Measurements from ENCODE around the gene EHBP1L1.
A peak's percentile ranks its signal among the peaks of the same experiment; 100 is the strongest.

Gene EHBP1L1

GRCh38 chr11:65559951-65560537 lies 15.8 kb upstream of the EHBP1L1 start (continued):
- TF ChIP-seq ZIC2 (tag by site-specific recombination; IDR thresholded peaks at IDR 0.05) (no peak), ZNF114 (tag by site-specific recombination; IDR thresholded peaks at IDR 0.05) (no peak), ZNF544 (tag by site-specific recombination; IDR thresholded peaks at IDR 0.05) (no peak), ZNF580 (tag by site-specific recombination; IDR thresholded peaks at IDR 0.05) (no peak), GLIS1 (tag by site-specific recombination; IDR thresholded peaks at IDR 0.05) (peak; percentile 77), ZNF777 (tag by site-specific recombination; IDR thresholded peaks at IDR 0.05; ENCODE audit: borderline replicate concordance) (no peak), ZNF239 (tag by site-specific recombination; IDR thresholded peaks at IDR 0.05) (no peak), ZNF19 (tag by site-specific recombination; IDR thresholded peaks at IDR 0.05; ENCODE audit: low read depth) (no peak), ZNF510 (tag by site-specific recombination; IDR thresholded peaks at IDR 0.05; ENCODE audit: insufficient replicate concordance) (no peak), EGR2 (tag by site-specific recombination; IDR thresholded peaks at IDR 0.05; ENCODE audit: low read depth) (peak; percentile 17; the same call in 1 of the 2 replicates), KLF8 (tag by site-specific recombination; IDR thresholded peaks at IDR 0.05) (peak; percentile 40; the same call in 1 of the 2 replicates), ZNF350 (tag by site-specific recombination; IDR thresholded peaks at IDR 0.05) (no peak), BCL11B (tag by site-specific recombination; IDR thresholded peaks at IDR 0.05; ENCODE audit: low read depth) (no peak), ZNF335 (tag by site-specific recombination; conservative IDR thresholded peaks at IDR 0.05) (no peak), ZNF146 (tag by site-specific recombination; IDR thresholded peaks at IDR 0.05) (no peak), ZNF837 (tag by site-specific recombination; IDR thresholded peaks at IDR 0.05) (no peak), ZNF16 (tag by site-specific recombination; IDR thresholded peaks at IDR 0.05; ENCODE audit: low read depth) (no peak), SCRT2 (tag by site-specific recombination; IDR thresholded peaks at IDR 0.05) (peak; percentile 95), ZSCAN23 (tag by site-specific recombination; IDR thresholded peaks at IDR 0.05) (peak; percentile 43; the same call in 1 of the 2 replicates), ZNF324 (tag by site-specific recombination; IDR thresholded peaks at IDR 0.05) (no peak), ZNF501 (tag by site-specific recombination; IDR thresholded peaks at IDR 0.05) (no peak), ZNF658 (tag by site-specific recombination; IDR thresholded peaks at IDR 0.05) (no peak), ZNF24 (tag by site-specific recombination; IDR thresholded peaks at IDR 0.05) (no peak), ZBTB48 (tag by site-specific recombination; IDR thresholded peaks at IDR 0.05) (no peak), PRDM1 (tag by site-specific recombination; IDR thresholded peaks at IDR 0.05) (no peak), SP3 (tag by site-specific recombination; IDR thresholded peaks at IDR 0.05) (peak; percentile 27), ZXDB (tag by site-specific recombination; IDR thresholded peaks at IDR 0.05) (no peak), ZBTB11 (tag by site-specific recombination; conservative IDR thresholded peaks at IDR 0.05; ENCODE audit: low read depth) (no peak)
- TF ChIP-seq, protein P1, sequence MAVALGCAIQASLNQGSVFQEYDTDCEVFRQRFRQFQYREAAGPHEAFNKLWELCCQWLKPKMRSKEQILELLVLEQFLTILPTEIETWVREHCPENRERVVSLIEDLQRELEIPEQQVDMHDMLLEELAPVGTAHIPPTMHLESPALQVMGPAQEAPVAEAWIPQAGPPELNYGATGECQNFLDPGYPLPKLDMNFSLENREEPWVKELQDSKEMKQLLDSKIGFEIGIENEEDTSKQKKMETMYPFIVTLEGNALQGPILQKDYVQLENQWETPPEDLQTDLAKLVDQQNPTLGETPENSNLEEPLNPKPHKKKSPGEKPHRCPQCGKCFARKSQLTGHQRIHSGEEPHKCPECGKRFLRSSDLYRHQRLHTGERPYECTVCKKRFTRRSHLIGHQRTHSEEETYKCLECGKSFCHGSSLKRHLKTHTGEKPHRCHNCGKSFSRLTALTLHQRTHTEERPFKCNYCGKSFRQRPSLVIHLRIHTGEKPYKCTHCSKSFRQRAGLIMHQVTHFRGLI (tag by site-specific recombination; IDR thresholded peaks at IDR 0.05): no peak
- TF ChIP-seq, protein P2, sequence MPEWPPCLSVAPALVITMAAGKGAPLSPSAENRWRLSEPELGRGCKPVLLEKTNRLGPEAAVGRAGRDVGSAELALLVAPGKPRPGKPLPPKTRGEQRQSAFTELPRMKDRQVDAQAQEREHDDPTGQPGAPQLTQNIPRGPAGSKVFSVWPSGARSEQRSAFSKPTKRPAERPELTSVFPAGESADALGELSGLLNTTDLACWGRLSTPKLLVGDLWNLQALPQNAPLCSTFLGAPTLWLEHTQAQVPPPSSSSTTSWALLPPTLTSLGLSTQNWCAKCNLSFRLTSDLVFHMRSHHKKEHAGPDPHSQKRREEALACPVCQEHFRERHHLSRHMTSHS (tag by site-specific recombination; IDR thresholded peaks at IDR 0.05): no peak
- TF ChIP-seq, protein P3, sequence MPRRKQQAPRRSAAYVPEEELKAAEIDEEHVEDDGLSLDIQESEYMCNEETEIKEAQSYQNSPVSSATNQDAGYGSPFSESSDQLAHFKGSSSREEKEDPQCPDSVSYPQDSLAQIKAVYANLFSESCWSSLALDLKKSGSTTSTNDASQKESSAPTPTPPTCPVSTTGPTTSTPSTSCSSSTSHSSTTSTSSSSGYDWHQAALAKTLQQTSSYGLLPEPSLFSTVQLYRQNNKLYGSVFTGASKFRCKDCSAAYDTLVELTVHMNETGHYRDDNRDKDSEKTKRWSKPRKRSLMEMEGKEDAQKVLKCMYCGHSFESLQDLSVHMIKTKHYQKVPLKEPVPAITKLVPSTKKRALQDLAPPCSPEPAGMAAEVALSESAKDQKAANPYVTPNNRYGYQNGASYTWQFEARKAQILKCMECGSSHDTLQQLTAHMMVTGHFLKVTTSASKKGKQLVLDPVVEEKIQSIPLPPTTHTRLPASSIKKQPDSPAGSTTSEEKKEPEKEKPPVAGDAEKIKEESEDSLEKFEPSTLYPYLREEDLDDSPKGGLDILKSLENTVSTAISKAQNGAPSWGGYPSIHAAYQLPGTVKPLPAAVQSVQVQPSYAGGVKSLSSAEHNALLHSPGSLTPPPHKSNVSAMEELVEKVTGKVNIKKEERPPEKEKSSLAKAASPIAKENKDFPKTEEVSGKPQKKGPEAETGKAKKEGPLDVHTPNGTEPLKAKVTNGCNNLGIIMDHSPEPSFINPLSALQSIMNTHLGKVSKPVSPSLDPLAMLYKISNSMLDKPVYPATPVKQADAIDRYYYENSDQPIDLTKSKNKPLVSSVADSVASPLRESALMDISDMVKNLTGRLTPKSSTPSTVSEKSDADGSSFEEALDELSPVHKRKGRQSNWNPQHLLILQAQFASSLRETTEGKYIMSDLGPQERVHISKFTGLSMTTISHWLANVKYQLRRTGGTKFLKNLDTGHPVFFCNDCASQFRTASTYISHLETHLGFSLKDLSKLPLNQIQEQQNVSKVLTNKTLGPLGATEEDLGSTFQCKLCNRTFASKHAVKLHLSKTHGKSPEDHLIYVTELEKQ (tag by site-specific recombination; IDR thresholded peaks at IDR 0.05; ENCODE audit: borderline replicate concordance): peak; percentile 13; the same call in 1 of the 2 replicates
